Stimulated activated CD4-positive, alpha-beta T cell treated with anti-CD3 and anti-CD28 coated beads, Interleukin-15, amount 100 ng/mL, for 48 hours (primary cell): Measurements from ENCODE around the gene CORO1C.
"Not testable (repeated sequence)": the region's sequence is repeated elsewhere in the genome, so short reads cannot be mapped to it uniquely, and the experiment has no call there.

Experiments
- DNase-seq, 2 donors: peaks; one replicate each; pipeline ENCODE4 v3.0.0-alpha.2; 2020; ENCODE audit warnings: low read depth in 2 of 2

The CORO1C gene

DNA sequence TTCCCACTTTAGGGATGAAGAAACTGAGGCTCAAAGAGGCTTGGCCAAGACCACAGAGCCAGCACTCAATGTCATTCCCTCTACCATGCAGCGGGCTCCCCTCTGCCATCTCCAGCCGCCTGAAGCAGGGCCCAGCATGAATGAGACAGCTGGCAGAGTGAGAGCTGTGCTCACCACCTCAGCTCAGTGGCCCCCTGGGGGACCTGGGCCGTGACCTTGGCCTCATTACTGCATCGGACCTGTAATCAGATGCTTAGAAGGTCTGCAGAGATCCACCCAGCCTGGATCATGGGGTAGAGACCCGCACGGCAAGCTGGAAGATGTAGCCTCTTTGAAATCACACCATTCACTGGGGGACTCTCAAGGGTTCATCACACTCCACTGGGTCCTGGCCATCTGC, 22.7 kb upstream of the CORO1C start:
- DNase-seq, result no peak

DNA sequence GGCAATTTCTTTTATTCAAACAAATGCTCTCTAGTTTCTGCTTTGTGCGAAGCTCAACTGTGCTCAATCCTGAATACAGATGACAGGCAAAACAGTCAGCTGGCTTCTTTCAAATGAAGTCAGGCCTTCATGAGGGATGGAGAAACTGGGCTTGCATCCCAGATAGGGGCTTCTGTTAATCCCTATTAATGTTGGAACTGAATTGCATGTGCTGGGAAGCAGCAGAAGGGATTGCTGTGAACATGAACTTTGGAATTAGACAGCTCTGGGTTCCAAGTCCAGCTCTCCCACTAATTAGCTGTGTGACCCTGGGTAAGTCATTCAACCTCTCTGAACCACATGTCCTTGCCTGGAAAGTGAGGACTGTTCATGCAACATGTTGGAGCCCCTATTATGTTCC, 21.1 kb upstream of the CORO1C start:
- DNase-seq, result no peak

GRCh38 chr12:108751821-108752220, 20.5 kb upstream of the CORO1C start:
- no peak for DNase-seq

- not testable (repeated sequence) for DNase-seq
Measured at GRCh38 chr12:108751003-108751402, 19.7 kb upstream of the CORO1C start.

- no peak for DNase-seq
Measured at GRCh38 chr12:108750526-108750925, 19.2 kb upstream of the CORO1C start.

DNA sequence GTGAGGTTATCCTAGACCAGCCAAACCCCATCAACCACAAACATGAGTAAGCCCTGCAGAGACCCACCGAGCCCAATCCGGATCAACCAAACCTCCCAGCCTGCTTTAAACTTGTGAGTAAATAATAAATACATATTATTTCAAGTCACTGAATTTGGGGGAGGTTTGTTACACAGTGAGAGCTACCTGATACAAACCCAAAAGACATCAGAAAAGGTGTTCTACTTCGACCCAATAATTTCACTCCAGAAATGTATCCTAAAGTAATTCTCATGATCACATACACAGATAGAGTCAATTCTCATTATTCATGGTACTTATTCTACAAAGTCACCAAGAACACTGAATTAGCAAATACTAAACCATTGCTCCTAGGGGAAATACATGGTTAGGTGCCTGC, 16.2 kb upstream of the CORO1C start:
- DNase-seq, result no peak

DNA sequence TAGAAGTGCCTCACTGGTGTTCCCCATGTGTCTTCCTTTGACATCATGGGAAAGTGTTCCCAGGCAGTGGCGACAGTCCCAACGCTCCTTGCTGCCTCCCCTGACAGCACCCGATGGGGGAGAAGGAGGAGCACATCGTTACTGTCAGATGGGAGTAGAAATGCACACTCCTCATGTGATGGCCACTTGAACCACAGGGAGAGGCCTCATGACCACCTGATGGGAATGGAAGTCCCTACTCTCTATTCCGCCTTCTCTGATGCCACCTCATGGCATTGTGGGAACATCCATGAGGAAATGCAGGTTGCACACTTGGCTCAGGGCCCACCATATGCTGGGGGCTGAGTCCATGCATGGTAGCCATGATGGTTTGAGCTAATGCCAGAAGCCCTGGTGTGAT, 14.3 kb upstream of the CORO1C start:
- DNase-seq, result no peak

GRCh38 chr12:108744021-108744897, 12.9 kb upstream of the CORO1C start:
- no peak for DNase-seq

DNA sequence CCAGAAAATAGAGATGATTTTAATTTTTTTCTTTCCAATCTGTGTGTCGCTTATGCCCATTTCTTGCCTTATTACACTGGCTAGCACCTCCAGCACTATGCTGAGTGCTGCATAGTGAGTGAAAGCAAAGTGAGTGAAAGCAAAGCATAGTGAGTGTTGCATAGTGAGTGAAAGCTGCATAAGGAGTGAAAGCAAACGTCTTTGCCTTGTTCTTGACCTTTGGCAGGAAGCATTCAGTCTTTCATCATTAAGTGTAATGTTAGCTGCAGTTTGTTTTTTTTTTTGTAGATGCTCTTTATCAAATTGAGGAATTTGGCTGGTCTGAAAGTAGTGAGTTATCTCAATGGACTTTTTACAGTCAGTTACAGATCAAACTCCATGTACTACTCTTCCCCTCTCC, 6.9 kb upstream of the CORO1C start:
- no peak for DNase-seq

DNA sequence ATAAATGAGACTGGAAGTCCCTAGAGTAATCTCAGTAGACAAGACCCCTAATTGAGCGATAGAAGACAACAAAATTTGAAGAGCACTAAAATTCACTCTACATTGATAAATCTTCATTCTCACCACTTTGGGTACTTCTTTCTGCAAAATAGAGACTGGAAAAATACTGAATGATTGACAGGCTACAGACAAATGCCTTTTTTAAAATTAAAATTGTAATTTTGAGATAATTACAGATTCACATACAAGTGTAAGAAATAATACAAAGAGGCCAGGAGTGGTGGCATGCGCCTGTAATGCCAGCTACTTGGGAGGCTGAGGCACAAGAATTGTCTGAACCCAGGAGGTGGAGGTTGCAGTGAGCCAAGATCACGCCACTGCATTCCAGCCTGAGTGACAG, 4.5 kb upstream of the CORO1C start:
- DNase-seq, result no peak

DNA sequence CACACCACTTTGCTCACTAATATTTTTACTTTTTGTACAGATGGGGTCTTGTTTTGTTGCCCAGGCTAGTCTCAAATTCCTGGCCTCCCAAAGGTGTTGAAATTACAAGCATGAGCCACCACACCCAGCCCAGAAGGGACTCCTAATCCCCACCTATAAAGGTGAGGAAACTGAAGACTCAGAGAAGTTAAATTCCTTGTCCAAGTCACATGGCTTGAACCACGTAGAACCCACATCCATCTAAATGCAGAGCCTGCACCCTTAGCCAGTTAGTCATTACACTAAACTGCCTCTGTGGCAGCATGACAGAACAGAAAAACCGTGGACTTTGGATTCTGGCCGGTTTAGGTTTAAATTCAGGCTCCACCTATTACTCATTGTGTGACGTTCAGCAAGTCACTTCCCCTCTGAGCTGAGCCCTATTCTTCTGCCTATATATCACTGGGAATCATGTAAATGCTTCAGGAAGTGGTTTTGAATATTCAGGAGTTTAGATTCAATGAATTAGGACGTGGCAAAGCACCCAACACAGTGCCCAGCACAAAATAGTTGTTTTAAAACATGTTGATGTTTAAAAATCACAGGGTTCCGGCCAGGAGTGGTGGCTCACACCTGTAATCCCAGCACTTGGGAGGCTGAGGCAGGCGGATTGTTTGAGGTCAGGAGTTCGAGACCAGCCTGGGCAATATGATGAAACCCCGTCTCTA, 3.0 kb upstream of the CORO1C start:
- no peak for DNase-seq

DNA sequence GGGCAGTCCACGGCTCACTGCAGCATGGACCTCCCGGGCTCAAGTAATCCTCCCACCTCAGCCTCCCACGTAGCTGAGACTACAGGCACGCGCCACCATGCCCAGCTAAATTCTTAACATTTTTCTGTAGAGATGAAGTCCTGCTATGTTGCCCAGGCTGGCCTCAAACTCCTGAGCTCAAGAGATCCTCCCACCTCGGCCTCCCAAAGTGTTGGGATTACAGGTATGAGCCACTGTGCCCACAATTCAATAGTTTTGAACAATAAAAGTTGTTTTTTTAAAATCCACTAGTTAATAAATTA, 1.9 kb upstream of the CORO1C start:
- not testable (repeated sequence) for DNase-seq

- DNase-seq, result no peak
Measured at GRCh38 chr12:108732489-108733229, 1.3 kb upstream of the CORO1C start.

DNA sequence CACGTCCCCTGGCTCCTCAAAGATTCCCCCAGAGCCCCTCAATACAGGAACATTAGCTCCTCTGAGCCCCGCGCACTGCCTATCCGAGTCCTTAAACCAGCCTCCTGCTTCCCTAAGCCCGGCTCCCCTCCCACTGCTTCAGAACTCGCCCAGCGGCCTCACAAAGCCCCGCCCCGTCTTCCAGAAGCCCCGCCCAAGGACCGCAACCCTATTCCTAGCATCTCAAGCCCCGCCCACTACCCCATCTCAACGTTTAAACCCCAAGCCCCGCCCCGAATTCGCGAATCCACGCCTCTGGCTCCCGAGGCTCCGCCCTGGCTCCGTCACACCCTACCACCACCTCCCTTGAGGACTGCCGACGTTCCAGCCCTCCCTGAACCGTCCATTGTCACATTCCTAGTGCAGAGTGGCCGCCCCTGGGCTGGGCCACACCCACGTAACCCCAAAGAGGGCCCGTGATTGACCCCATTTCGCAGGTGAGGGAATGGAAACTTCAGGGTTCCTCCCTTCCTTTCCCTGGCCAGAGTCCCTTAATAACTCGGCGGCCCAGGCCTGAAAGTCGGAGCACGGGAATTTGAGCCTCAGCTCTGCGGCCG, 646 bp upstream of the CORO1C start:
- peak; percentile 97 to 99 for DNase-seq

- DNase-seq, result peak in 1 of 2 donors; percentile 21
Measured at GRCh38 chr12:108730365-108731104, 783 bp downstream of the CORO1C start.

GRCh38 chr12:108729612-108730364, 1.5 kb downstream of the CORO1C start:
- DNase-seq, result no peak

DNA sequence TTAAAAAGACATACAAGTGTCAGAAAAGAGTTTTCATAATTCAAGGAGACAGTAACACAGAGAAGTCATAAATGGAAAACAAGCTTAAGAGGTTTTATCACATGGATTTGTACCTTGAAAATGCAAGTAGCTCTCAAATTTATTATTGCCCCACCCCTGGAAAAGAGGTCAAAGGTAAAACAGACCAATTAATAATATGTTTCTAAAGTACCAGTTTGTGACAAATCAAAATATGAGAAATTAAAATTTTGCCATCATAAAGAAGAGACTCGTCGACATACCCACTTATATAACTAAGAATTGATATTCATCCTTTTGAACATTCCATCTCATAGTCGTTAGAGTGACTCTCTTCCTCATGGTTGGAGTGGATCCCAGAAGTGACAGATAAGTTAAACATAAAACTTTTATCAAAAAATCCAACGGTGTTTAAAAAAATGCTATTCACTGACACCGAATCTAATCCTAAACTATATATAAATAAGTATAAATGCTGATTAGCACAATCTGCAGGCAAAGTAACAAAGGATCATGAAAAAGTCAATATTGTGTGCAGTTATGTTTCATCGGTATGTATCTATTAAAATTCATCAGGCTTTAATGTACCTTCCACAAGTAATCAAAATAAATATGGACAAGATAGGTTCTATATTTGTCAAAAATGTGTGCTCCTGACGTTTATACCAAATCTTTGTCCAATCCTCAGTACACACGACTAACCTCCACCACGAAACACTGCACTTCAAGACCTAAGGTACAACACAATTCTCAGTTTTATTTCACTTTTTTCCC, 2.3 kb downstream of the CORO1C start:
- no peak for DNase-seq

DNA sequence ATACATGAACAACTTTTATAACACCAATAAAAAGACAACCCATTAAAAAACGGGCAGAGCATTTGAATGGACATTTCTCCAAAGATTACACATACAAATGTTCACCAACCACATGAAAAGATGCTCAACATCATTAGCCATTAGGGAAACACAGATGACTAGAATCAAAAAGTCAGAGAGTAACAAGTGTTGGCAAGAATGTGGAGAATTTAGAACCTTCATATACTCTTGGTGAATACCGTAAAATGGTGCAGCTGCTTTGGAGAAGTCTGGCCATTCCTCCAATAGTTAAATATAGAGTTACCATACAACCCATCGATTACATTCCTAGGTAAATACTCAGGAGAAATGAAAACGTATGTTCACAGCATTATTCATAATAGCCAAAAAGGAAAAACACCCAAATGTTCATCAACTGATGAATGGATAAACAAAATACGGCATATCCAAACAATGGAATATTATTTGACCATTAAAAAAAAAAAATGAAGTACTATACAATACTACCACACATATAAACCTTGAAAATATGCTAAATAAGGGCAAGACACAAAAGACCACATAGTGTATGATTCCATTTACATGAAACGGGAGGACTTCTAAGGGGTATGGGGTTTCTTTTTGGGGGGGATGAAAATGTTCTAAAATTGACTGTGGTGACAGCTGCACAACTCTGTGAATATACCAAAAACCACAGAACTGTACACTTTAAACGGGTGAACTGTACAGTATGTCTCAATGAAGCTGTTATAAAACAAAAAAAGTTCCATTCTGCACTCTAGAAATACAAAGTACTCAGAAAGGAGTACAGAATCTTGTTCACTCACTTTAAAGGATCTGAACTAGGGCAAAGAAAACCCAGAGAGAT, 3.2 kb downstream of the CORO1C start:
- DNase-seq, result no peak

DNA sequence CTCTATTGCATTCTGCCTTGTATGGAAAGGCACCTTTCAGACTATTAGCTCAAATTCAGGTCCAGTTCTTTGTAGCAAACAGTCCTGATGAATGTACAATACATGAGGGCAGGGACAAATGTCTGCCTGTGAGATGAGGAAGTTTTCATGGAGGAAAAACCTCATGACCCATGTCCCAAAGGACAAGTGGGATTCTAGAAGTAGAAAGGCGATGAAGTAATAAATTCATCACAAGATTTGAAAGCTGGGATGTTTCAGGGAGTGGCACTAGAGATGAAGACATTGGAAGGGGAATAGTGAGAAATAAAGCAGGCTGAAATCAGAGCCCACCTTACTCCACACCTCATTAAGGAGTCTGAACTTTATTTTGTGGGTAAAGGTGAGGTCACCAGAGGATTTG, 4.2 kb downstream of the CORO1C start:
- no peak for DNase-seq
